ENCODE measurements around the gene LTB.

Gene LTB

GRCh38 chr6:31534521-31535040, 47.6 kb downstream of the LTB start:
- Histone ChIP-seq H3K4me3 (ENCODE audit: low read depth, low read length) (no peak overlapping the region), H3K36me3 (peaks cover 95% of the 10 kb centered on the region), H3K9me3 (no peaks in the 10 kb centered on the region), H3K27me3 (no peaks in the 10 kb centered on the region), H3K4me1 (no peaks in the 10 kb centered on the region)
- no peak for TF ChIP-seq CTCF (IDR thresholded peaks at IDR 0.05; ENCODE audit: low read depth, low read length)
- DNase-seq: no peak

- TF ChIP-seq CTCF (IDR thresholded peaks at IDR 0.05; ENCODE audit: low read depth, low read length): no peak
- no peaks in the 10 kb centered on the region for H3K9me3 ChIP-seq
- no peak for DNase-seq
- H3K4me3 ChIP-seq (ENCODE audit: low read depth, low read length): no peak overlapping the region
- peaks cover 92% of the 10 kb centered on the region for H3K36me3 ChIP-seq
- no peaks in the 10 kb centered on the region for H3K4me1 ChIP-seq
- H3K27me3 ChIP-seq: no peaks in the 10 kb centered on the region
Observed at GRCh38 chr6:31534011-31534410, 48.2 kb downstream of the LTB start.

- no peak for DNase-seq
- Histone ChIP-seq H3K4me3 (ENCODE audit: low read depth, low read length) (no peak overlapping the region), H3K27me3 (no peaks in the 10 kb centered on the region), H3K36me3 (peaks cover 86% of the 10 kb centered on the region), H3K9me3 (no peaks in the 10 kb centered on the region), H3K4me1 (no peaks in the 10 kb centered on the region)
- no peak for TF ChIP-seq CTCF (IDR thresholded peaks at IDR 0.05; ENCODE audit: low read depth, low read length)
Observed at GRCh38 chr6:31533455-31533841, 48.8 kb downstream of the LTB start.

GRCh38 chr6:31532644-31533454, 49.4 kb downstream of the LTB start:
- Histone ChIP-seq H3K4me3 (ENCODE audit: low read depth, low read length) (no peak overlapping the region), H3K36me3 (peaks cover 80% of the 10 kb centered on the region), H3K9me3 (no peaks in the 10 kb centered on the region), H3K27me3 (no peaks in the 10 kb centered on the region), H3K4me1 (no peaks in the 10 kb centered on the region)
- DNase-seq: no peak
- TF ChIP-seq CTCF (IDR thresholded peaks at IDR 0.05; ENCODE audit: low read depth, low read length): no peak

GRCh38 chr6:31531771-31532643, 50.2 kb downstream of the LTB start:
- Histone ChIP-seq H3K4me3 (ENCODE audit: low read depth, low read length) (no peak overlapping the region), H3K9me3 (no peaks in the 10 kb centered on the region), H3K4me1 (no peaks in the 10 kb centered on the region), H3K36me3 (peaks cover 72% of the 10 kb centered on the region), H3K27me3 (no peaks in the 10 kb centered on the region)
- no peak for DNase-seq
- TF ChIP-seq CTCF (IDR thresholded peaks at IDR 0.05; ENCODE audit: low read depth, low read length): no peak

Data from BE2C (cell line).